ENCODE measurements around the gene MTMR3.

DNA sequence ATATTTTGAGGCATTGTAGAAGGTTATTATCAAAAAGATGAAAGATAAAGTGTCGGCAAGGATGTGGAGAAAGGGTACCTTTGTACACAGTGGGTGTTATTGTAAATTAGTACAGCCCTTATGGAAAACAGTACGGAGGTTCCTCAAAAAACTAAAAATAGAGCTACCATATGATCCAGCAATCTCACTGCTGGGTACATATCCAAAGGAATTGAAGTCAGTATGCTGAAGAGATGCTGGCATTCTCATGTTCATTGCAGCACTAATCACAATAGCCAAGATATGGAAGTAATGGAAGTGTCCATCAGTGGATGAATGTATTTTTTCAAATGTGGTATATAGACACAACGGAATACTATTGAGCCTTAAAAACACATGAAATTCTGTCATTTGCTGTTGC lies 15.1 kb upstream of the MTMR3 start:
- TF ChIP-seq, protein P1, sequence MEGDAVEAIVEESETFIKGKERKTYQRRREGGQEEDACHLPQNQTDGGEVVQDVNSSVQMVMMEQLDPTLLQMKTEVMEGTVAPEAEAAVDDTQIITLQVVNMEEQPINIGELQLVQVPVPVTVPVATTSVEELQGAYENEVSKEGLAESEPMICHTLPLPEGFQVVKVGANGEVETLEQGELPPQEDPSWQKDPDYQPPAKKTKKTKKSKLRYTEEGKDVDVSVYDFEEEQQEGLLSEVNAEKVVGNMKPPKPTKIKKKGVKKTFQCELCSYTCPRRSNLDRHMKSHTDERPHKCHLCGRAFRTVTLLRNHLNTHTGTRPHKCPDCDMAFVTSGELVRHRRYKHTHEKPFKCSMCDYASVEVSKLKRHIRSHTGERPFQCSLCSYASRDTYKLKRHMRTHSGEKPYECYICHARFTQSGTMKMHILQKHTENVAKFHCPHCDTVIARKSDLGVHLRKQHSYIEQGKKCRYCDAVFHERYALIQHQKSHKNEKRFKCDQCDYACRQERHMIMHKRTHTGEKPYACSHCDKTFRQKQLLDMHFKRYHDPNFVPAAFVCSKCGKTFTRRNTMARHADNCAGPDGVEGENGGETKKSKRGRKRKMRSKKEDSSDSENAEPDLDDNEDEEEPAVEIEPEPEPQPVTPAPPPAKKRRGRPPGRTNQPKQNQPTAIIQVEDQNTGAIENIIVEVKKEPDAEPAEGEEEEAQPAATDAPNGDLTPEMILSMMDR (IDR thresholded peaks at IDR 0.05), result no peak
- no peak for TF ChIP-seq EZH2 (IDR thresholded peaks at IDR 0.05; ENCODE audit: borderline replicate concordance, insufficient read depth, low read depth, low read length, poor library complexity, severe bottlenecking)
